SK-N-SH (cell line): Measurements from ENCODE around the gene SLC39A7. TPM values are rescaled to one million over a fixed set of nuclear protein-coding genes. Genes with fewer than 3 reads are reported as not detected.

ENCODE experiments used
- CTCF ChIA-PET: fragments of 300-600, 350-600 bp; formaldehyde crosslinking; extraction: SDS; loops from one replicate; lab custom pipeline; 2021; lab: Yijun Ruan, JAX
- POLR2A ChIA-PET: fragments of 350-600 bp; sonication (Branson Sonifier 250); formaldehyde crosslinking; extraction: SDS; loops from one replicate; lab custom pipeline; 2020; ENCODE audit warnings: antibody characterized with exemption, inconsistent platforms; lab: Yijun Ruan, JAX
- DNase-seq: peaks from one replicate; pipeline ENCODE4 v3.0.0; 2012
- H2AFZ ChIP-seq: fragments of 200-600 bp; sonication (generic); 2 replicates; pipeline ENCODE4 v1.8.1; 2016; ENCODE audit warnings: antibody characterized with exemption, mild to moderate bottlenecking, low read depth
- H3F3A ChIP-seq: fragments of 200-600 bp; sonication (generic); replicated peaks from 2 replicates; pipeline ENCODE3; 2016; ENCODE audit warnings: antibody characterized with exemption, mild to moderate bottlenecking; ENCODE audit not compliant: insufficient read depth
- H3K27ac ChIP-seq, 2 experiments: fragments of 200-500 bp in 1 of 2; fragments of 200-600 bp in 1 of 2; sonication (Bioruptor generic) in 1 of 2; sonication (generic), shearing (Covaris generic) in 1 of 2; 2 replicates each; pipeline versions ENCODE4 v1.5.1 to v1.6.1; 2014 to 2016; ENCODE audit warnings: low read depth in 2 of 2, inconsistent platforms in 1 of 2, low read length in 1 of 2, mild to moderate bottlenecking in 1 of 2, mixed read lengths in 1 of 2
- H3K27me3 ChIP-seq: fragments of 200-600 bp; sonication (generic), shearing (Covaris generic); 2 replicates; pipeline ENCODE4 v1.6.1; 2016; ENCODE audit warnings: mixed run types; ENCODE audit not compliant: insufficient read depth
- H3K36me3 ChIP-seq, 2 experiments: fragments of 200-500 bp in 1 of 2; fragments of 200-600 bp in 1 of 2; sonication (Bioruptor generic) in 1 of 2; sonication (generic) in 1 of 2; replicated peaks in 1 of 2; 2 replicates each; pipeline versions ENCODE3 to v1.5.1; 2014 to 2016; ENCODE audit warnings: low read length in 1 of 2, mild to moderate bottlenecking in 1 of 2; ENCODE audit not compliant: insufficient read depth in 2 of 2, control insufficient read depth in 1 of 2
- H3K4me1 ChIP-seq, 2 experiments: fragments of 200-500 bp in 1 of 2; fragments of 200-600 bp in 1 of 2; sonication (Bioruptor generic) in 1 of 2; sonication (generic), shearing (Covaris generic) in 1 of 2; 2 replicates each; pipeline versions ENCODE4 v1.5.1 to v1.6.1; 2014 to 2016; ENCODE audit warnings: low read depth in 1 of 2, low read length in 1 of 2, mixed run types in 1 of 2; ENCODE audit not compliant: insufficient read depth in 2 of 2, control insufficient read depth in 1 of 2
- H3K4me2 ChIP-seq: fragments of 200-600 bp; sonication (generic), shearing (Covaris generic); 2 replicates; pipeline ENCODE4 v1.6.1; 2017; ENCODE audit warnings: mixed run types
- H3K4me3 ChIP-seq, 2 experiments: fragments of 200-500 bp in 1 of 2; fragments of 200-600 bp in 1 of 2; sonication (Bioruptor generic) in 1 of 2; sonication (generic), shearing (Covaris generic) in 1 of 2; 2 replicates each; pipeline versions ENCODE4 v1.5.1 to v1.8.1; 2014 to 2016; ENCODE audit warnings: low read depth in 2 of 2, inconsistent platforms in 1 of 2, low read length in 1 of 2, mild to moderate bottlenecking in 1 of 2, mixed read lengths in 1 of 2, moderate library complexity in 1 of 2
- H3K79me2 ChIP-seq: fragments of 200-600 bp; sonication (generic); 2 replicates; pipeline ENCODE4 v1.8.1; 2017; ENCODE audit warnings: mild to moderate bottlenecking; ENCODE audit not compliant: insufficient read depth
- H3K9ac ChIP-seq: fragments of 200-600 bp; sonication (generic); 2 replicates; pipeline ENCODE4 v1.6.1; 2017; ENCODE audit warnings: mixed run types
- H3K9me2 ChIP-seq: fragments of 200-600 bp; sonication (generic); 2 replicates; pipeline ENCODE4 v1.6.1; 2017; ENCODE audit warnings: mixed run types
- H3K9me3 ChIP-seq: fragments of 200-600 bp; sonication (generic); 2 replicates; pipeline ENCODE4 v1.6.1; 2017; ENCODE audit warnings: mixed run types, mild to moderate bottlenecking, moderate library complexity
- H4K20me1 ChIP-seq: fragments of 200-600 bp; sonication (generic); 2 replicates; pipeline ENCODE4 v1.6.1; 2017; ENCODE audit warnings: mild to moderate bottlenecking, mixed run types; ENCODE audit not compliant: insufficient read depth
- CHD2 ChIP-seq: fragments of 150-350 bp; IDR thresholded peaks from 2 replicates; pipeline ENCODE4 v1.6.1; 2018; ENCODE audit warnings: low read length; ENCODE audit not compliant: partially characterized antibody
- ELF1 ChIP-seq: IDR thresholded peaks from 2 replicates; pipeline ENCODE4 v1.4.0; 2012
- EP300 ChIP-seq, 2 experiments: IDR thresholded peaks; 2 replicates each; pipeline versions ENCODE4 v1.4.0 to v1.6.1; 2012; ENCODE audit warnings: borderline replicate concordance in 1 of 2, low read depth in 1 of 2, low read length in 1 of 2
- EZH2phosphoT487 ChIP-seq: fragments of 200-600 bp; sonication (generic); IDR thresholded peaks from 2 replicates; pipeline ENCODE4 v1.6.1; 2017; ENCODE audit warnings: low read depth, mixed run types, mild to moderate bottlenecking, antibody characterized with exemption, moderate library complexity, borderline replicate concordance
- FOXM1 ChIP-seq: IDR thresholded peaks from 2 replicates; pipeline ENCODE4 v1.4.0; 2012; ENCODE audit warnings: low read depth, mild to moderate bottlenecking
- GABPA ChIP-seq: IDR thresholded peaks from 2 replicates; pipeline ENCODE4 v1.4.0; 2012; ENCODE audit warnings: low read depth, mild to moderate bottlenecking
- GATA2 ChIP-seq: sonication (generic); formaldehyde crosslinking; IDR thresholded peaks from 2 replicates; pipeline ENCODE4 v1.5.0; 2020; ENCODE audit warnings: mild to moderate bottlenecking, missing genetic modification reagents
- JUND ChIP-seq: IDR thresholded peaks from 2 replicates; pipeline ENCODE4 v1.4.0; 2012
- MXI1 ChIP-seq: IDR thresholded peaks from 2 replicates; pipeline ENCODE4 v1.6.1; 2012; ENCODE audit warnings: mild to moderate bottlenecking, low read depth, low read length, improper control_type of control experiment
- NRF1 ChIP-seq: IDR thresholded peaks from 2 replicates; pipeline ENCODE4 v1.6.1; 2012; ENCODE audit warnings: low read depth, mild to moderate bottlenecking, low read length
- POLR2AphosphoS5 ChIP-seq: IDR thresholded peaks from 2 replicates; pipeline ENCODE4 v1.6.1; 2012; ENCODE audit warnings: low read depth, low read length
- REST ChIP-seq: IDR thresholded peaks from 2 replicates; pipeline ENCODE4 v1.6.1; 2012; ENCODE audit warnings: mild to moderate bottlenecking, low read depth, low read length, moderate library complexity
- RFX5 ChIP-seq: IDR thresholded peaks from 2 replicates; pipeline ENCODE4 v1.6.1; 2012; ENCODE audit warnings: mild to moderate bottlenecking, improper control_type of control experiment, low read length
- RXRA ChIP-seq: IDR thresholded peaks from 2 replicates; pipeline ENCODE4 v1.4.0; 2012; ENCODE audit warnings: low read depth, mild to moderate bottlenecking, borderline replicate concordance
- SIN3A ChIP-seq: IDR thresholded peaks from 2 replicates; pipeline ENCODE4 v1.6.1; 2012; ENCODE audit warnings: low read depth, mild to moderate bottlenecking, low read length, moderate library complexity, borderline replicate concordance
- TCF12 ChIP-seq: IDR thresholded peaks from 2 replicates; pipeline ENCODE4 v1.4.0; 2012
- TEAD4 ChIP-seq: IDR thresholded peaks from 2 replicates; pipeline ENCODE4 v1.4.0; 2012; ENCODE audit warnings: mild to moderate bottlenecking, borderline replicate concordance; ENCODE audit not compliant: insufficient read depth
- USF1 ChIP-seq: IDR thresholded peaks from 2 replicates; pipeline ENCODE4 v1.4.0; 2012; ENCODE audit warnings: low read depth, borderline replicate concordance
- YY1 ChIP-seq: IDR thresholded peaks from 2 replicates; pipeline ENCODE4 v1.4.0; 2012; ENCODE audit warnings: low read depth, mild to moderate bottlenecking
- ZBTB33 ChIP-seq: IDR thresholded peaks from 2 replicates; pipeline ENCODE4 v1.4.0; 2012; ENCODE audit warnings: low read depth, borderline replicate concordance
- WGBS: methylation state at CpG from one replicate; pipeline ENCODE4 v1.1.6; 2017; ENCODE audit warnings: low lambda C conversion rate; 5-methylcytosine and 5-hydroxymethylcytosine counted together
- polyA plus RNA-seq, 3 experiments: library from polyadenylated mRNA; depleted of rRNA; stranded (reverse); fragments of >200 nt; gene quantifications; 2 replicates each; pipeline ENCODE4 v1.2.3, GENCODE V29; 2012

Gene SLC39A7
- polyA plus RNA-seq, 1 of the 3 experiments (the other 2 are of a cell fraction), result 129 TPM

- Histone ChIP-seq H3K9ac (no peak overlapping the region), H3K9me2 (no peaks in the 10 kb centered on the region), H3F3A (no peaks in the 10 kb centered on the region), H3K9me3 (0 out of 2 replicates have a peak, but pooled peaks cover 5% of the 10 kb centered on the region), H3K27me3 (peaks cover 10% of the 10 kb centered on the region), H3K36me3 (no peaks in the 10 kb centered on the region), H3K79me2 (no peaks in the 10 kb centered on the region), H4K20me1 (no peaks in the 10 kb centered on the region), H3K27ac (no peak overlapping the region), H2AFZ (no peak overlapping the region), H3K4me3 (no peak overlapping the region), H3K4me1 (no peaks in the 10 kb centered on the region), H3K4me2 (no peak overlapping the region)
- no peak for TF ChIP-seq JUND
- no peak for TF ChIP-seq SIN3A
- no peak for TF ChIP-seq GABPA
- POLR2A ChIA-PET, result no interaction called here
- 4% methylated on average over 1 of the region's 1 CpG for WGBS
- no peak for DNase-seq
- CTCF ChIA-PET, result interaction anchor here (0.6 to 6.8 kb wide), 7 partner anchors 11 to 1066 kb away, joined by 4 to 68 read pairs (median 22); no protein-coding TSS in a partner anchor
Observed at GRCh38 chr6:33151050-33151449, 49.6 kb upstream of the SLC39A7 start.

GRCh38 chr6:33154349-33154748 is 46.3 kb upstream of the SLC39A7 start:
- H3K36me3 ChIP-seq, result no peaks in the 10 kb centered on the region
- no peaks in the 10 kb centered on the region for H3K4me1 ChIP-seq
- H3K4me2 ChIP-seq, result no peak overlapping the region
- 6% methylated on average over 4 of the region's 4 CpGs for WGBS
- H3K27me3 ChIP-seq, result peaks cover 6% of the 10 kb centered on the region
- DNase-seq, result no peak
- 0 out of 2 replicates have a peak, but pooled peaks cover 5% of the 10 kb centered on the region for H3K9me3 ChIP-seq
- no peak overlapping the region for H3K9ac ChIP-seq
- H3F3A ChIP-seq, result no peaks in the 10 kb centered on the region
- H3K4me3 ChIP-seq, result no peak overlapping the region
- TF ChIP-seq USF1 (no peak), JUND (no peak), POLR2AphosphoS5 (no peak), RXRA (no peak), ZBTB33 (no peak), NRF1 (no peak), GABPA (no peak), CHD2 (no peak), YY1 (no peak), SIN3A (no peak), RFX5 (no peak), GATA2 (no peak), ELF1 (no peak), TCF12 (no peak), EP300 (IDR thresholded peaks at IDR 0.05; ENCODE audit: borderline replicate concordance in 1 of 2, low read depth in 1 of 2, low read length in 1 of 2) (no peak), TEAD4 (no peak), REST (no peak), EZH2phosphoT487 (no peak), FOXM1 (no peak), MXI1 (no peak)
- CTCF ChIA-PET, result interaction anchor here (2.0 to 2.4 kb wide), 3 partner anchors 31 to 94 kb away, joined by 5 to 13 read pairs (median 13); no protein-coding TSS in a partner anchor
- POLR2A ChIA-PET, result no interaction called here
- H3K27ac ChIP-seq, result no peak overlapping the region
- H4K20me1 ChIP-seq, result no peaks in the 10 kb centered on the region
- no peaks in the 10 kb centered on the region for H3K9me2 ChIP-seq
- no peaks in the 10 kb centered on the region for H3K79me2 ChIP-seq
- no peak overlapping the region for H2AFZ ChIP-seq
